Occipital lobe (tissue), 2 donors: ENCODE results near the gene SGIP1. TPM values are rescaled to one million over a fixed set of nuclear protein-coding genes. Genes with fewer than 3 reads are reported as not detected.

ENCODE experiments used
- DNase-seq: peaks from one replicate; lab custom pipeline; 2025; lab: John Stamatoyannopoulos, UW
- total RNA-seq: library from RNA; depleted of rRNA; stranded (reverse); fragments of >200 nt; gene quantifications from one replicate; pipeline ENCODE4 v1.2.3, GENCODE V29; 2014

SGIP1 gene
- 77.4 TPM for total RNA-seq

DNA sequence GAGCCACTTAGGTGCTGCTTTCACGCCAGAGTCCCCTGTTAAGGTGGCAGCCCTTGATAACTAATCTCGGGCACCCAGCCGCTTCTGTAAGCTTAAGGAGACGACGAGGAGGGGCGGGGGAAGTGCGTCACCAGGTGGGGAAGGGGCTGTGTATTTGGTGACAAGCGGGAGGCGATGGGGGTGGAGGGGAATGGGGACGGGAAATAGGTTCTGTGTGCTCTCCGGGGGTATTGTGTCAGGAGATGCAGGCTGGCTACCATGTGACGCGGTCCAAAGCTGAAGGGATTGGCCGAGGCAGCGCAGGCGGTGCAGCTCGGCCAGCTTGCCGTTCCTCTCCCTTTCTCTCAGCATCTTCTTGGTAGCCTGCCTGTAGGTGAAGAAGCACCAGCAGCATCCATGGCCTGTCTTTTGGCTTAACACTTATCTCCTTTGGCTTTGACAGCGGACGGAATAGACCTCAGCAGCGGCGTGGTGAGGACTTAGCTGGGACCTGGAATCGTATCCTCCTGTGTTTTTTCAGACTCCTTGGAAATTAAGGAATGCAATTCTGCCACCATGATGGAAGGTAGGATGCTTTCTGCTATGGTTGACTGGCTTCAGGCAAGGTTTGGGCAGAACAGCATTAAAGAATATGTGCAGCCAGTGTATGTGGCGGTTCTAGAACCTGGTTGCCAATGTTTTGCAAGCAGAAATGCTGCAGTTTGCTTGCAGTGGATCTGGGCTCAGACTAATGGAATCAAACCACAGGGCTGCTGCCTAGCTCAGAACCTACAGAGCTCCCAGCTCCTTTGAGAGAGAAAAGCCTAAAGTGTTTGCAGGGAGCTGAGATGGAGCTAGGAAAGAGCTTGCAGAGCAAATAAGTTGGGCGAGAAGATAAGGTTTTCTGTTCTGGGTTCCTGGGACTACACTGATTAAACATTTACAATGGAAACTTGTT is at the start of gene SGIP1:
SGIP1 (plus strand) TSS at position 350 of the 937 bp plus-strand sequence; CDS start at position 556, 206 bp downstream.
- peak; percentile 87 for DNase-seq

DNA sequence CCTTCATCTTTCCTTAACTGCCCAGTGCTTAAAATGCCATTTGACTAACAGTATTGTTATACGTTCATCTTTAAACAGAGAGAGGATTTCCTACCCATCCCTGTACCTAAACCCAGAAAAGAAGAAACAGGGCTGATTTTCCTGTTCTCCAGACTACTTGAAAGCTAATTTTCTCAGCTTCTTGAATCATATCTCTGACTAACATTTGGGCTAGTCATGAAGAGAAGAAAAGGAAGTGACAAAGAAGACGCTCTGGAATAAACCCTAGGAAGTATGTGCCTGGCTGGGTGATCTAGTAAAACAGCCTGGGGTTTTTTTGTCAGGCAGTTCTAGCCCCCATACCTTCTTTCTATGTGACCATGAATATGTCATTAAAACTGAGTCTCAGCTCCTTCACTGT is 44.8 kb upstream of the SGIP1 start:
- no peak for DNase-seq

DNA sequence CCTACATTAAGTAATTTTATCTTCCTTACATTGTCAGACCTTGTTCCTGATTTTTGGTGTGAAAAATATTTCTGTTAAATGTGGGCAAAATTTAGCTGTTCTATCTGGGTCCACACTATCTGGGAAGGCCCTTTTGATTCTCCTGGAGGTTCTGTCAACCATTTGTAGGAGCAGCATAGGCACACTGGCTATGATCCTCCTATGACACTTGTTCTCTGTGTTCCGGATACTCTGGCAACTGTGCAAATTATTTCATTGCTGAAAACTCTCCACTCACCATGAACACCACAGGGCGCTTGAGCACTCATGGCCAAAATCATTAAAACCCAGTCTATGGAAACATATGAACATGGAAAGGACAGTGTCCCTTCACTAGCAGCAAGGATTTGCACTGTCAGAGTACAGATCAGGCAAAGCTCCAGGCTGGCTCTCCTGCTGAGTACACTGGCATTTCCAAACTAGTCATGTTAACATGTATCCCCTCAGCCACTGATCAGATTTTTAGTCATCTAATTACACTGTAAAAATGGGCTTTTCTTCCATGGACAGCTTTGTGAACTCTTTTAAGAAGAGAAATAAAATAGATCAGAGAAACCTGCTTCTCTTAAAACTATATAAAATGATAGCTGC is 43.9 kb upstream of the SGIP1 start:
- no peak for DNase-seq

DNA sequence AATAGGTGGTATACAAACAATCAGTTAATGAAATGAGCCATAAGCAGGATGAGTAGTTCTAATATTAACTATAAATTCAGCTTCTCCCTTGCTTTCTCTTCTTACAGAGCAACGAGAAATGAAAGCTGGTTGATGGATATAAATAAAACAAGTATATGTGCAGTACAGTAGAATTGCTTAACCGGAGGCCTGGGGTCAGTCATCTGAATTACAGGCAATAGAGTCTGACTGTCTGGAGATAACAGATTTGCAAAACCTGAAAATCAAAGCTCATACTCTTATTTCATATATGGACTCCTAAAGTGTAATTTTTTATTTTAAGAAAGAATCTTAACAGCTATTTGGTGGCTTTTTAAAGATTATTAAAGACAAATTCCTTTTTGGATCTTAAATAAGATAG is 43.1 kb upstream of the SGIP1 start:
- no peak for DNase-seq

DNA sequence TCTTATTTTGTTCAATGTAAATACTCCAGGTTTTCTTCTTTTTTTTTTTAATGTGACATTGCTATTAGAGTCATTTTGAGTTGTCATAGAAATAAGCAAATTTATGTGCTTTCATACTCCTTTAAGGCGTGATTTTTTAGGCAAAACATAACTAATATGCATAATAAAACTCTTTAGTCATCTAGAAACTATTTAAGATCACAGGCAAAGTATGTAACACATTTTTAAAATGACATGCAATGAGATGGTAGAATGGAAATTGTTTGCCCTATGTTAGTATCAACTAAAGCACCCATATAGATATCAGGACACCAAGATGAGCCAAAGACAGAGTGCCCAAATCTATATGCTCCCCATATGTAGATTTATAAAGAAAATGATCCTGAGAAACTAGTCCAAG is 41.5 kb upstream of the SGIP1 start:
- no peak for DNase-seq

- no peak for DNase-seq
These were observed 40.2 kb upstream of the SGIP1 start for GRCh38 chr1:66493731-66494130.

GRCh38 chr1:66494482-66494881 is 39.5 kb upstream of the SGIP1 start:
- DNase-seq: no peak

DNA sequence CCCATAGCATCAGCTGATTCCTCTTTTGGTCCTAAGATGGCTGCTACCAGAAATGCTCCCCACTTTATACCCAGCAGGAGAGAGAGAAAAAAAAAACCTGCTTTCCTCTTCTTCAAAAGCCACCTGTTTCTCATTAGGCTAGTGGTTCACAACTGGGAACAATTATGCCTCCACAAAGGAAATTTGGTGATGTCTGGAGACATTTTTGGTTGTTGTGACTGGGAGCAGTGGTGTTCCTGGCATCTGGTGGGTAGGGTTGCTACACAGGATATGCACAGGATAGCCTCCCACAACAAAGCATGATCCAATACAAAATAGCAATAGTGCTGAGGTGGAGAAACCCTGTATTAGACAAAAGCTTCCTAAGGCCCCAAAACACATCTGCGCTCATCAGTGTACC is 38.5 kb upstream of the SGIP1 start:
- DNase-seq: no peak

GRCh38 chr1:66497910-66498309 is 36.0 kb upstream of the SGIP1 start:
- DNase-seq: no peak

DNA sequence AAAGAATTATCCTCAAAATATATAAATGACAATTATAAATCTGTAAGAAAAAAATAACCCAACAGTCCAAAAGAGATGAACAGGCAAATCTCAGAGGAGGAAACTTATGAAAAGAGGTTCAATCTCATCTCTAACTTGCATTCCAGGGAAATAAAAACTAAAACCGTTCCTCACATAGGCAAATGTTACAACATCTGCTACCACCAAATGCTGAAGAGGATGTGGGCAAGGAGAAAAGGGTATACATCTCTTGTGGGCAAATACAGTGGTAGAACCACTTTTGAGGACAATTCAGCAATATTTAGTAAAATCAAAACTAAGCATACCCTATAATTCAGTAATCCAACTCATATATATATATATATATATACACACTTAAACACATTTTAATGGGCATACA is 33.7 kb upstream of the SGIP1 start:
- no peak for DNase-seq

DNA sequence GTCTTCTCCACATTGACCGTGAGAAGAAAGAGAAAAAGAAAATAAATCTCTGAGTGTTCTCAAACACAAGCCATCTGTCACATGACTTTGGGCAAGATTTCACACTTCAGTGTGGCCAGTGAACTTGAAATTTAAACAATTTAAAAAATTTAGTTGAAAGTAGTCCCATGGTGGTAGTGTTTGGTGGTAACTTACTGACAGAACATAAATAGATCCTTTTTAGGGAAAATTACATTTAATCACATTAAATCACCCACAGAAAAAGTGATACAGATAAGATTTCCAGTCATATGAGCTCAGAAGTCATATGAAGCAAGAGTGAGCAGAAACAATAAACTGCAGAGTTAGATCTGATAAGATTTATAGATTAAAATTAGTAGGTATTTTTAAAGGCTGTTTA is 31.9 kb upstream of the SGIP1 start:
- DNase-seq: no peak

GRCh38 chr1:66503841-66504470 is 30.0 kb upstream of the SGIP1 start:
- peak; percentile 5 for DNase-seq

GRCh38 chr1:66505671-66506392 is 28.1 kb upstream of the SGIP1 start:
- no peak for DNase-seq

DNA sequence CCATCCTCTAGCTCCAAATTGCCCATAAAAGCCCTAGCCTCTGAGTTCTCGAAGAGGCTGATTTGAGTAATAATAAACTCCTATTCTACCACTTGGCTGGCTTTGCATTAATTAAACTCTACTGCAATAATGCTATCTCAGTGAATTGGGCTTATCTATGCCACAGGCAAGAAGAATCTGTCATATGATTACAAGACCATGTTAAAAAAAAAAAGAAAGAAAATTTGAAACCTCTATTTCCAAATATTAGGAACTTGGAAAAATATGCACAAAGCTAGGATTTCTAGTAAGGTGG is 27.6 kb upstream of the SGIP1 start:
- DNase-seq: no peak

GRCh38 chr1:66506991-66507390 is 27.0 kb upstream of the SGIP1 start:
- DNase-seq: no peak

DNA sequence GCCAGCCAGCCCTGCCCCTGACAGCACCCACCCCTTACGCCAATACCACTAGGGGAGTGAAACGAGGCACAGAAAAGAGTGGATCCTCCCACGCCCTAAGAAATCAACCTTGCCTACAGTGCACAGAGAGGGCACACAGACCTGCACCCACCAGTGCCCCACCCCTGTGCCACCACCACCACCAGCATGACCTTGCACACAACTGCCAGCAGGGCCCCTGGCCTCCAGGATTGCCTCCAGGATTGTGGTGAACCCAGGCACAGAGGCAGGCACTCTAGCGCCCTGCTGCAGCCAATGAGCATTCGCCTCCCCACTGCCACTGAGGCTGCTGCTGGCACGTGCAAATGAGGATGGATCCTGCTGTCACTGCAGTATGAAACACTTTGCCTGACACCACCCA is 23.5 kb upstream of the SGIP1 start:
- no peak for DNase-seq

DNA sequence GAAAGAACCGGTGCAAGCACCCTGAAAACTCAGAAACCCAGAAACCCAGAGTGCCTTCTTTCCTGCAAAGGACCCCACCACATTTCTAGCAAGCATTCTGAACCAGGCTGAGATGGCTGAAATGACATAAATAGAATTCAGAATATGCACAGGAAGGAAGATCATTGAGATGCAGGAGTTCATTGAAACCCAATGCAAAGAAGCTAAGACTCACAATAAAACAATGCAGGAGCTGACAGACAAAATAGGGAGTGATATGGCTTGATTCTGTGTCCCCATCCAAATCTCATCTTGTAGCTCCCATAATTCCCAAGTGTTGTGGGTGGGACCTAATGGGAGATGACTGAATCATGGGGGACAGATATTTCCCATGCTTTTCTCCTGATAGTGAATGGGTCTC is 22.8 kb upstream of the SGIP1 start:
- DNase-seq: no peak

DNA sequence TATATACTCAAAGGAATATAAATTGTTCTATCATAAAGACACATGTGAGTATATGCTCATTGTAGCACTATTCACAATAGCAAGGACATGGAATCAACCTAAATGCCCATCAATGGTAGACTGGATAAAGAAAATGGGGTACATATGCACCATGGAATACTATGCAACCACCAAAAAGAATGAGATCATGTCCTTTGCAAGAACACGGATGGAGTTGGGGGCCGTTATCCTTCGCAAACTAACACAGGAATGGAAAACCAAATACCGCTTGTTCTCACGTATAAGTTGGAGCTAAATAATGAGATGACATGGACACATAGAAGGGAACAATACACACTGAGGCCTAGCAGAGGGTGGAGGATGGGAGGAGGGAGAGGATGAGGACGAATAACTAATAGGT is 16.0 kb upstream of the SGIP1 start:
- DNase-seq: no peak

- no peak for DNase-seq
These were observed 15.3 kb upstream of the SGIP1 start for GRCh38 chr1:66518654-66519053.

- no peak for DNase-seq
These were observed 14.0 kb upstream of the SGIP1 start for GRCh38 chr1:66519992-66520391.

- no peak for DNase-seq
These were observed 13.3 kb upstream of the SGIP1 start for GRCh38 chr1:66520655-66521054.
